DOHH2 (cell line): ENCODE measurements around the gene TOMM40L.
A peak's percentile ranks its signal among the peaks of the same experiment; 100 is the strongest.

Source experiments
- H3F3A ChIP-seq: fragments of 200-600 bp; sonication (generic), shearing (Covaris generic); 2 replicates; pipeline ENCODE4 v1.6.0; 2016; ENCODE audit warnings: antibody characterized with exemption, mild to moderate bottlenecking; ENCODE audit not compliant: control insufficient read depth, insufficient read depth
- H3K27ac ChIP-seq: fragments of 200-600 bp; sonication (generic); 2 replicates; pipeline ENCODE4 v1.5.1; 2014; ENCODE audit warnings: low read depth, mild to moderate bottlenecking, low read length, moderate library complexity
- H3K27me3 ChIP-seq: fragments of 200-600 bp; sonication (generic); 2 replicates; pipeline ENCODE4 v1.6.1; 2014; ENCODE audit warnings: mild to moderate bottlenecking, low read length, mixed read lengths; ENCODE audit not compliant: control insufficient read depth
- H3K36me3 ChIP-seq: fragments of 200-600 bp; sonication (generic); 2 replicates; pipeline ENCODE4 v1.6.1; 2014; ENCODE audit warnings: mild to moderate bottlenecking, low read length, moderate library complexity, mixed read lengths; ENCODE audit not compliant: control insufficient read depth
- H3K4me1 ChIP-seq: fragments of 200-600 bp; sonication (generic); 2 replicates; pipeline ENCODE4 v1.6.1; 2014; ENCODE audit warnings: mild to moderate bottlenecking, low read length, mixed read lengths; ENCODE audit not compliant: control insufficient read depth
- H3K4me2 ChIP-seq: fragments of 200-600 bp; sonication (generic); 2 replicates; pipeline ENCODE4 v1.6.0; 2014; ENCODE audit warnings: mild to moderate bottlenecking, low read length, moderate library complexity
- H3K4me3 ChIP-seq: fragments of 200-600 bp; sonication (generic); 2 replicates; pipeline ENCODE4 v1.5.1; 2014; ENCODE audit warnings: mild to moderate bottlenecking, low read length, mixed read lengths
- H3K79me2 ChIP-seq: fragments of 200-600 bp; sonication (generic); 2 replicates; pipeline ENCODE4 v1.6.1; 2014; ENCODE audit warnings: mild to moderate bottlenecking, low read length, mixed read lengths; ENCODE audit not compliant: control insufficient read depth
- H3K9me2 ChIP-seq: fragments of 200-600 bp; sonication (generic); replicated peaks from 2 replicates; pipeline ENCODE4 v1.6.1; 2014; ENCODE audit warnings: mild to moderate bottlenecking, low read length, mixed read lengths; ENCODE audit not compliant: control insufficient read depth
- H3K9me3 ChIP-seq: fragments of 200-600 bp; sonication (generic); 2 replicates; pipeline ENCODE4 v1.6.1; 2014; ENCODE audit warnings: antibody characterized with exemption, low read length, mixed read lengths; ENCODE audit not compliant: control insufficient read depth, insufficient read depth
- H4K20me1 ChIP-seq: fragments of 200-600 bp; sonication (generic); 2 replicates; pipeline ENCODE4 v1.6.0; 2014; ENCODE audit warnings: low read depth, mild to moderate bottlenecking, antibody characterized with exemption, low read length, moderate library complexity; ENCODE audit not compliant: control insufficient read depth, insufficient read depth
- CTCF ChIP-seq: fragments of 200-600 bp; sonication (generic); IDR thresholded peaks from one replicate; pipeline ENCODE4 v1.5.1; 2014; ENCODE audit warnings: antibody characterized with exemption, mild to moderate bottlenecking, low read depth, low read length; ENCODE audit not compliant: poor library complexity, severe bottlenecking
- EZH2phosphoT487 ChIP-seq: fragments of 200-600 bp; sonication (generic); IDR thresholded peaks from 2 replicates; pipeline ENCODE4 v1.6.1; 2017; ENCODE audit warnings: borderline replicate concordance, mild to moderate bottlenecking, antibody characterized with exemption, low read length, moderate library complexity, mixed read lengths

The TOMM40L gene

GRCh38 chr1:161258439-161259344 lies 32.8 kb downstream of the TOMM40L start, which contains the start of gene PCP4L1:
PCP4L1 (plus strand) TSS chr1:161258745; CDS start chr1:161258975, 230 bp downstream.
- peak; percentile 20; the same call in 1 of the 2 replicates for TF ChIP-seq EZH2phosphoT487
- no peak for TF ChIP-seq CTCF
- Histone ChIP-seq H3K79me2 (no peaks in the 10 kb centered on the region), H3K36me3 (no peaks in the 10 kb centered on the region), H4K20me1 (no peaks in the 10 kb centered on the region), H3K4me1 (peaks cover 42% of the 10 kb centered on the region), H3K27ac (no peak within 1 kb of the TSS), H3K9me3 (peaks cover 13% of the 10 kb centered on the region), H3K4me2 (peak within 1 kb of the TSS; percentile 73), H3K9me2 (no peaks in the 10 kb centered on the region), H3K27me3 (peaks cover 39% of the 10 kb centered on the region), H3F3A (no peaks in the 10 kb centered on the region), H3K4me3 (peak within 1 kb of the TSS; percentile 72)

- H3K4me2 ChIP-seq: peak overlapping the region; percentile 73
- TF ChIP-seq EZH2phosphoT487: peak; percentile 24; the same call in 1 of the 2 replicates
- TF ChIP-seq CTCF: no peak
- H3F3A ChIP-seq: no peaks in the 10 kb centered on the region
- H4K20me1 ChIP-seq: no peaks in the 10 kb centered on the region
- no peaks in the 10 kb centered on the region for H3K79me2 ChIP-seq
- H3K9me2 ChIP-seq: no peaks in the 10 kb centered on the region
- H3K4me3 ChIP-seq: peak overlapping the region; percentile 72
- no peak overlapping the region for H3K27ac ChIP-seq
- H3K27me3 ChIP-seq: peaks cover 39% of the 10 kb centered on the region
- H3K36me3 ChIP-seq: no peaks in the 10 kb centered on the region
- peaks cover 13% of the 10 kb centered on the region for H3K9me3 ChIP-seq
- peaks cover 42% of the 10 kb centered on the region for H3K4me1 ChIP-seq
These were observed 33.5 kb downstream of the TOMM40L start for GRCh38 chr1:161259345-161259702.

- Histone ChIP-seq H3K4me2 (0 out of 2 replicates have a peak overlapping the region, but pooled peaks have one; percentile 96), H3K9me3 (peaks cover 13% of the 10 kb centered on the region), H3K79me2 (no peaks in the 10 kb centered on the region), H3K9me2 (no peaks in the 10 kb centered on the region), H3K27ac (no peak overlapping the region), H3K36me3 (no peaks in the 10 kb centered on the region), H4K20me1 (no peaks in the 10 kb centered on the region), H3K27me3 (peaks cover 39% of the 10 kb centered on the region), H3F3A (no peaks in the 10 kb centered on the region), H3K4me3 (no peak overlapping the region), H3K4me1 (peaks cover 42% of the 10 kb centered on the region)
- TF ChIP-seq CTCF: no peak
- no peak for TF ChIP-seq EZH2phosphoT487
These were observed 33.9 kb downstream of the TOMM40L start for GRCh38 chr1:161259765-161260164.
